Measurements from ENCODE around the gene IGHMBP2. TPM values are rescaled to one million over a fixed set of nuclear protein-coding genes. Genes with fewer than 3 reads are reported as not detected.

Gene IGHMBP2
- total RNA-seq, 1 experiment from 2014 or later, result 48.7 TPM

- H3K4me1 ChIP-seq (ENCODE audit: insufficient read depth, low read length, poor library complexity, severe bottlenecking), result no peaks in the 10 kb centered on the region
- ChIA-PET POLR2A (ENCODE audit: low non-redundant PET) (interaction anchor here (0.6 kb wide), 1 partner anchor 207 kb away, joined by 3 read pairs; no protein-coding TSS in a partner anchor), CTCF (no interaction called here)
- H3K36me3 ChIP-seq (ENCODE audit: insufficient read depth, low read length, poor library complexity, severe bottlenecking), result peaks cover 82% of the 10 kb centered on the region
- H3K27ac ChIP-seq (ENCODE audit: low read depth, low read length, poor library complexity, severe bottlenecking), result no peak overlapping the region
- no peak for TF ChIP-seq CTCF (conservative IDR thresholded peaks at IDR 0.05; ENCODE audit: low read depth, low read length)
- TF ChIP-seq EZH2 (IDR thresholded peaks at IDR 0.05; ENCODE audit: borderline replicate concordance, low read depth, low read length, poor library complexity, severe bottlenecking), result no peak
- intact Hi-C loops (cut with micrococcal nuclease; ENCODE audit: unreplicated experiment), result no loop called here
- no peak for DNase-seq (ENCODE audit: low spot score)
- H3K27me3 ChIP-seq (replicated peaks; ENCODE audit: insufficient read depth, low read depth, low read length, poor library complexity), result no peaks in the 10 kb centered on the region
- no peak overlapping the region for H3K4me3 ChIP-seq (ENCODE audit: low read depth, low read length, poor library complexity, severe bottlenecking)
- H3K9me3 ChIP-seq (ENCODE audit: low read depth, low read length, poor library complexity, severe bottlenecking), result peaks cover 16% of the 10 kb centered on the region
- BruUV-seq (replicated peaks), result no TSS peak
These were observed 20.6 kb downstream of the IGHMBP2 start for GRCh38 chr11:68924073-68924925.

GRCh38 chr11:68925611-68926010 lies 21.9 kb downstream of the IGHMBP2 start:
- TF ChIP-seq CTCF (conservative IDR thresholded peaks at IDR 0.05; ENCODE audit: low read depth, low read length) (no peak), EZH2 (IDR thresholded peaks at IDR 0.05; ENCODE audit: borderline replicate concordance, low read depth, low read length, poor library complexity, severe bottlenecking) (no peak)
- H3K27ac ChIP-seq (ENCODE audit: low read depth, low read length, poor library complexity, severe bottlenecking), result no peak overlapping the region
- no TSS peak for BruUV-seq (replicated peaks)
- H3K36me3 ChIP-seq (ENCODE audit: insufficient read depth, low read length, poor library complexity, severe bottlenecking), result peaks cover 74% of the 10 kb centered on the region
- CTCF ChIA-PET, result no interaction called here
- no peak overlapping the region for H3K4me3 ChIP-seq (ENCODE audit: low read depth, low read length, poor library complexity, severe bottlenecking)
- POLR2A ChIA-PET (ENCODE audit: low non-redundant PET), result no interaction called here
- intact Hi-C loops (cut with micrococcal nuclease; ENCODE audit: unreplicated experiment), result no loop called here
- no peaks in the 10 kb centered on the region for H3K4me1 ChIP-seq (ENCODE audit: insufficient read depth, low read length, poor library complexity, severe bottlenecking)
- H3K9me3 ChIP-seq (ENCODE audit: low read depth, low read length, poor library complexity, severe bottlenecking), result peaks cover 16% of the 10 kb centered on the region
- H3K27me3 ChIP-seq (replicated peaks; ENCODE audit: insufficient read depth, low read depth, low read length, poor library complexity), result no peaks in the 10 kb centered on the region
- DNase-seq (ENCODE audit: low spot score), result no peak

GRCh38 chr11:68927280-68928135 lies 23.8 kb downstream of the IGHMBP2 start:
- Histone ChIP-seq H3K27ac (ENCODE audit: low read depth, low read length, poor library complexity, severe bottlenecking) (no peak overlapping the region), H3K4me3 (ENCODE audit: low read depth, low read length, poor library complexity, severe bottlenecking) (no peak overlapping the region), H3K36me3 (ENCODE audit: insufficient read depth, low read length, poor library complexity, severe bottlenecking) (peaks cover 65% of the 10 kb centered on the region), H3K9me3 (ENCODE audit: low read depth, low read length, poor library complexity, severe bottlenecking) (peaks cover 16% of the 10 kb centered on the region), H3K4me1 (ENCODE audit: insufficient read depth, low read length, poor library complexity, severe bottlenecking) (no peaks in the 10 kb centered on the region), H3K27me3 (replicated peaks; ENCODE audit: insufficient read depth, low read depth, low read length, poor library complexity) (no peaks in the 10 kb centered on the region)
- no peak for TF ChIP-seq CTCF (conservative IDR thresholded peaks at IDR 0.05; ENCODE audit: low read depth, low read length)
- intact Hi-C loops (cut with micrococcal nuclease; ENCODE audit: unreplicated experiment), result no loop called here
- POLR2A ChIA-PET (ENCODE audit: low non-redundant PET), result no interaction called here
- CTCF ChIA-PET, result no interaction called here
- no TSS peak for BruUV-seq (replicated peaks)
- no peak for DNase-seq (ENCODE audit: low spot score)
